Measurements from ENCODE around the gene TMEM179B.

TMEM179B gene

DNA sequence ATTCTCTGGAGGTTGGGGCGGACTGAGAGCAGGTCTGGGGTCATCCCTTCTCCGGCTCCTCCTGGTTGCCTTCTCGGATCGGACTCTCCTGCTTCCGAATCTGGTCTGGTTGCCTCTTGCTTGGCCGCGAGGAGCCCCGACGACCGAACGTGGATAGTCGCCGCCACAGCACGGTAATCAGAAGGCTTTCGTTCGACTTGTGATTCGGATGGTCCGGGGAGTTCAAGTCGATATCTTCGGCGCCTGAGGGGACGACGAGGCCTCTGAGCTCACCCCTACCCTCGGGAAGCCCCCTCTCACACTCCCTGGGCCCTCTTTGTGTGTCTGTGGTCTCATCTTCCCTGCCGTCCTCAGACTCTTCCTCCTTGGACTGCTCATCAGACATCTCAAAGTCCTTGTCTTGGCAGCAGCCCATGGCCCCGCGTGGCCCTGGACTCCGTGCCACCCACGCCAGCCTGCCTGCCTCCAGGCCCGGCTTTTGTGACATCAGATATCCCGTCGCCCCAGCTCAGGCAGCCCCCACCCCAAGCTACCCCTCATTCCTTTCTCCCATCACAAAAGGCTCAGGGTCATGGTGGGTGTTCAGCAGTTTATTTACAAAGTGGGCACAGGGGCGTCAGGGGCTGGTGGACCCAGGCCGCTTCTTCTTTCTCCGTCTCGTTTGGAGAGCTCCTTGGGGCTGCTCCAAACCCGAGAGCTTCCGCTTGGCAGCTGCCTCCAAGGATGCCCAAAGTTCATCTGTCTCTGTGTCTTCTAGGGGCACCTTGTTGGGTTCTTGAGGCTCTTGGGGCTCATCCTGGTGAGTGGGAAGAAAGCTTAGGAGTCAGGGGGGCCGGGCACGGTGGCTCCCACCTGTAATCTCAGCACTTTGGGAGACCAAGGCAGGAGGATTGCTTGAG, 45.4 kb downstream of the TMEM179B start, which contains the start of gene TEX54:
Gene TEX54, minus strand, starts transcription at position 506 of the 899 bp plus-strand sequence.
- no peak for DNase-seq (ENCODE audit: low spot score)

DNA sequence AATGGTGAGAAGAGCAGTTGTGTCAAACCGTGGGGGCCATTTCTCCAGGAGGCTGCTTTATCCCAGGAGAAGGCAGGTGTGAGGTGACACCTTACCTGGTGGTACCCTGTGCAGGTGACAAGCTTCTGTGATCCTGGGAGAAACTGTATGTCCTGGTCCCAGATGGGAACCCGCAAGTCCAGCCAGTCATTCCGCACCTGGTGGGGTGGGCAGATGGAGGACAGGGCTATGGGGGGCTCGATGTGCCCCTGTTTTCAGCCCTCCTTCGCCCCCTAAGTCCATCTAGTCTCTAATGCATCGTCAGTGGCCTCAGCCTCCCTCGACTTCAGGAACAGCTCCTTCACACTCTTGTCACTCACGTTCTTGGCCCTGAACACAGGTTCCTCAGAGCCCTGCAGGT, 48.1 kb downstream of the TMEM179B start:
- no peak for DNase-seq (ENCODE audit: low spot score)

DNA sequence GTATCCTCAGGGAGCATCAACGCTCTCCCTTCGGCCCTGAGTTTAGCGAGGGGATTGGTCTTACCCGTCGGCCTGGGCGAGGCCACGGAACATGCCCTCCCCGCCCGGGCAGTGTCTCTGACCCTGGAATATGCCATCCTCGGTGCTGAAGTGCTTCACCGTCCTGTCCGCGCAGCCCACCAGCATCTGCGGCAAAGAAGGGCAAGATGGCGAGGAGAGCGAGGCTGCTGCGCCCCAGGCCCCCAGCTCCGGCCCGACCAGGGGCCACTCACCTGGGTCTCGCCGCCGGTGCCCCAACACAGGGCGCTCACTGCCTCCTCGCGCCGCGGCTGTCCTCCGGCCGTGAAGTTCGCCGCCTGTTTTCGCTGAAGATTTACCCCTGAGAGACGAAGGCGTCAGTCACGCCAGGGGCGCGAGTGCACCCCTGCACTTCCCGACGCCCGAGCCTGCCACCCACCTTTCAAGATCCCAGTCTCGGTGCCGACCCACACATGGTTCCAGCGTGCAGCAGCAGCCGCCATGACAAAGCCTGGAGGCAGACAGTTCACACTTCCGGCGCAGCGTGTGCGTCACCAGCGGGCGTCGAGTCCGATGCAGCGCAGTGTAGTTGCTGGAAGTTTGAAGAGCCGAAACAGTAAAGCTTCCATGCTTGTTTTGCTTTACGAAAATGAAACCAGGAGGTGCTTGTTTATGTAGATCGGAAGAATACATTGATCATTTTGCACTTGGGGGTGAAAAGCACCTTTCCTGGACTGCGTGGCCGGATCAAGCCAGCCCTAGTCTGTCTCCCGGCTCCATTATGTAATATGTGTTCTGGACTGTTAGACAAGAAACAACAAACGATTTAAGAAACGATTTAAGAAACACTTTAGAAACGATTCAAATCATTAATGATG, 52.1 kb downstream of the TMEM179B start, which contains the start of gene WDR74:
Gene WDR74, minus strand, starts transcription at position 541 of the 896 bp plus-strand sequence. Its CDS starts 20 bp downstream, at position 521.
- DNase-seq (ENCODE audit: low spot score) = peak; percentile 95

Data from pons (tissue), 1 donor.